Measurements from ENCODE around the gene ACVRL1. TPM values are rescaled to one million over a fixed set of nuclear protein-coding genes. Genes with fewer than 3 reads are reported as not detected.

The ACVRL1 gene
- polyA plus RNA-seq, 3 donors = 33.6 to 37.1 (median 34.3) TPM

DNA sequence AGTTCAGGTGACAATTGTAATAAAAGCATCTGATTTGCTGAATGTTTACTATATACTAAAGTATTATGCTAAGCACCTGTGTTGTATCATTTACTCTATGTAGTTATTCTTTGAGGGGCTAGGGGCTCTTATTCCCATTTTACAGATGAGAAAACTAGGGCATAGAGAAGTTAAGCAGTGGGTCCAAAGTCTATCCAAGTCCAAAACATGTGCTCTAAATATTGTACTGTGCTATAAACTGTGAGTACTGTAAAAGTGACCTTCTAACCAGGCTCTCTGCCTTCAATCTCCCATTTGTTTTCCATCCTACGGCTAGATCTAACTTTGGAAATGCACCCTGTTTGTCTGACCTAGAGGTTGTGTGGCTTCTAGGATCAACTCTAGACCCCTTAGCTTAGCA, 53.2 kb downstream of the ACVRL1 start:
- no peak for DNase-seq

- no peak for DNase-seq
Measured at GRCh38 chr12:51960890-51961289, 53.6 kb downstream of the ACVRL1 start.

DNA sequence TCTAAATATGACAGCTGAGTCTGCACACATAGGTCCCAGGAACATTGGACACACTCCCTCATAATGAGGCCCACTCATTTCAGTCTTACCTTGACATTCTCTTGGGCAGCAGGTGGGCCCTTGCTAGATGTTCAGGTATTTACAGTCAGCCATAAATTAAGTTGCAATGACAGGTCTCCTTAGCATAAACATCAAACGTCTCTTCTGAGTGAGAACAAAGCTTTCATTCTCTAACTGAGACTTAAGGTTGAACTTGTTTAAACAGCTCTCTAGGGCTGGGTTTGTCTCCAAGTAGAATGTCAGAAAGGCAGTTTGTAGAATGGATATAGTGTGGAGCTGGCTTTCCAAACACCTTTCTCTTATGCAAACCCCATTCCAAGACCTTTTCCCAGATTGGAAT, 54.5 kb downstream of the ACVRL1 start:
- DNase-seq = no peak

- DNase-seq = no peak
Measured at GRCh38 chr12:51962737-51963136, 55.4 kb downstream of the ACVRL1 start.

DNA sequence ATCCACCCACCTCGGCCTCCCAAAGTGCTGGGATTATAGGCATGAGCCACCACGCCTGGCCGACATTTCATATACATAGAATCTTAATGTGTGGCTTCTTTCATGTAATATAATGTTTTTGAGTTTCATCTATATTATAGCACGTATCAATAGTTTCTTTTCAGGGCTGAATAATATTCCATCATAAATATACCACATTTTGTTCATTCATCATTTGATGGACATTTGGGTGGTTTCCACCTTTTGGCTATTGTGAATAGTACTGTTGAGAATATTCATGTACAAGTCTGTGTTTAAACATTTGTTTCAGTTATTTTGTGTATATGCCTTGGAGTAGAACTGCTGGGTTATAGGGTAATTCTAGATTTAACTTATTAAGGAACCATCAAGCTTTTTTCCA, 56.2 kb downstream of the ACVRL1 start:
- DNase-seq = no peak

- DNase-seq = no peak
Measured at GRCh38 chr12:51969643-51970042, 62.3 kb downstream of the ACVRL1 start.

DNA sequence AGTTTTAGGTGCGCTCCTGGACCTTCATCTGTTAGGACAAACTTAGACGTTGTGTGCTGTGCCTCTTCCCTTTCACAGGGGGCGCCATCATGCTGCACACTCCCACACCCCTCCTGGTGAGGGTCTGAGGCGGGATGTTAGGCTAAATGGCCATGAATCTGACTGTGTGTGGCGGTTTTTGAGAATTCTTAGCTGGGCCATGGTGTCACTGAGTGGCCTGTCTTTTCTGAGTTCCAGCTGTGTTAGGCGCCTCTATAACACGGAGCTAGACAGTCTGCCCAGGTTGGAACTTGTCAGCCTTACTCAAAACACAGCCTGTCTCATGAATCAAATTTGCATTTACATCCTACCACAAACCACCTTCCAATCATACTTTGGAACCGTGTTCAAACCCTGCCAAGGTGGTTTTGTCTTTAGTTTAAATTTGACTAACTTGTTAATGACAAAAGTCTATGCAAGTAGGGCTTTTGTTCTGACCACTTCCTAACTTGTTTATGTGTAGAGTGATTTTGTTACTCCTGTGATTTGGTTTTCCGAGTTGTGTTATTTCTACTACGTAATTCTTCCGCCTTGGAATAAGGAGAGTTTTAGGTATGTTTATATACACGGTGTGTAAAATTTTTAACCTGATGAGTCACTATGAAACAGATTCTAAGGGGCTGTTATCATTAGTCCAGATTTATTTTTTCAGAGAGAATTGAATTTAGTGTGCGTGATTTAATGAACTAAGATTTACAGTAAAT, 63.8 kb downstream of the ACVRL1 start:
- DNase-seq = no peak

DNA sequence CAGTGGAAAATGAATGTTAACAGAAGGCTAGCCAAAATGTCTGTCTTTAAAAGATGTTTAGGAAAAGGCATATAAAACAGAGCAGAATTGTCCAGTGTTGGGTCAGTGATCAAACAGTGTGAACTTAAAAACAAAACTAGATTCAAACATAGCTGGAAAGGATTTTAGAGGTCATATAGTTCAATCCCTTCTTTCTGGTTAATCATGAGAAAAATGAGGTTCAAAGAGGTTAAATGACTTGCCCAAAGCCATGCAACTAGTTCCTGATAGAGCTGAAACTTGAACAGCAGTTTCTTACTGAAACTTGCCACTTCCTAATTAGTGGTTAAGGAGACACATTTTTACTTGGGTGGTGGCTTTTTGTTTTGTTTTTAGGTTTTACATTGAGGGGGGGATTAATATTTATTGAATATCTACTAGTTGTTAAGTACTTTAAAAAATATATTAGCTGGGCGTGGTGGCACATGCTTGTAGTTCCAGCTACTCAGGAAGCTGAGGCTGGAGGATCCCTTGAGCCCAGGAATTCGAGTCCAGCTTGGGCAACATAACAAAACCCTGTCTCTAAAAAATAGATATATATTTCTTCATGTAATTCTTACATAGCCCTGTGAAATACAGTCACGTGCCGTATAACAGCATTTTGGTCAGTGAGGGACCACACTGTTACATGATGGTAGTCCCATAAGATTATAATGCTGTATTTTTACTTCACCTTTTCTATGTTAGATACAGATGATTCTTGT, 64.5 kb downstream of the ACVRL1 start:
- DNase-seq = no peak

- DNase-seq = no peak
Measured at GRCh38 chr12:51972422-51972812, 65.1 kb downstream of the ACVRL1 start.

- DNase-seq = no peak
Measured at GRCh38 chr12:51972849-51973273, 65.6 kb downstream of the ACVRL1 start.

Other genes with a start within 250 kb of the ACVRL1 start
- gene FIGNL2, start 58.8 kb upstream of the ACVRL1 start, polyA plus RNA-seq (ENCODE audit: insufficient read length in 3 of 3) = 1 to 10 TPM; 5.4 to 7.0 (median 6.2) TPM
- under 1 TPM; 0.14 to 0.73 (median 0.53) TPM for gene ANKRD33, start 19.4 kb upstream of the ACVRL1 start, polyA plus RNA-seq (ENCODE audit: insufficient read length in 3 of 3)
- gene ACVR1B, start 44.2 kb downstream of the ACVRL1 start, polyA plus RNA-seq (ENCODE audit: insufficient read length in 3 of 3) = 10 to 100 TPM; 53.4 to 65.8 (median 58.7) TPM
- 10 to 100 TPM; 17.7 to 20.3 (median 19.3) TPM for gene TAMALIN, start 99.4 kb downstream of the ACVRL1 start, polyA plus RNA-seq (ENCODE audit: insufficient read length in 3 of 3)
- 10 to 100 TPM in 2 of 3 donors, 1 to 10 TPM in 1; 9.5 to 14.7 (median 14.1) TPM for gene NR4A1, start 143.9 kb downstream of the ACVRL1 start, polyA plus RNA-seq (ENCODE audit: insufficient read length in 3 of 3)
- gene ATG101, start 162.5 kb downstream of the ACVRL1 start, polyA plus RNA-seq (ENCODE audit: insufficient read length in 3 of 3) = 10 to 100 TPM; 28.7 to 34.0 (median 30.1) TPM
- gene SMIM41, start 172.2 kb downstream of the ACVRL1 start, polyA plus RNA-seq (ENCODE audit: insufficient read length in 3 of 3) = under 1 TPM; 0.61 to 0.73 (median 0.73) TPM